Fibroblast of villous mesenchyme (primary cell): ENCODE results near the gene FBXO27. TPM values are rescaled to one million over a fixed set of nuclear protein-coding genes. Genes with fewer than 3 reads are reported as not detected.
"Not testable (repeated sequence)": the region's sequence is repeated elsewhere in the genome, so short reads cannot be mapped to it uniquely, and the experiment has no call there.

ENCODE experiments used
- DNase-seq: peaks from one replicate; pipeline ENCODE4 v3.0.0-alpha.2; 2010; ENCODE audit warnings: low read depth
- H3K4me3 ChIP-seq: 2 replicates; pipeline ENCODE4 v1.5.1; 2011; ENCODE audit warnings: low read depth, mild to moderate bottlenecking, low read length
- CTCF ChIP-seq: IDR thresholded peaks from 2 replicates; pipeline ENCODE4 v1.5.1; 2012; ENCODE audit warnings: low read depth, mild to moderate bottlenecking, low read length; ENCODE audit not compliant: insufficient read depth
- total RNA-seq: library from RNA; depleted of rRNA; stranded (reverse); fragments of >200 nt; gene quantifications from 2 replicates; pipeline ENCODE4 v1.2.3, GENCODE V29; 2012

FBXO27 gene
- total RNA-seq, 1 donor: 4.7 TPM

GRCh38 chr19:39070888-39071287, 38.5 kb upstream of the FBXO27 start:
- DNase-seq: no peak
- no peak for TF ChIP-seq CTCF
- H3K4me3 ChIP-seq: no peak overlapping the region

- H3K4me3 ChIP-seq: not testable (repeated sequence)
Observed at GRCh38 chr19:39068259-39068658, 35.9 kb upstream of the FBXO27 start.

GRCh38 chr19:39067104-39067503, 34.8 kb upstream of the FBXO27 start:
- no peak overlapping the region for H3K4me3 ChIP-seq
- no peak for TF ChIP-seq CTCF
- DNase-seq: no peak

More at GRCh38 chr19:39068259-39068658, 35.9 kb upstream of the FBXO27 start:
- DNase-seq: not testable (repeated sequence)

GRCh38 chr19:39065928-39066327, 33.6 kb upstream of the FBXO27 start:
- no peak for DNase-seq

GRCh38 chr19:39064405-39064804, 32.1 kb upstream of the FBXO27 start:
- no peak for TF ChIP-seq CTCF
- DNase-seq: no peak

More at GRCh38 chr19:39065928-39066327, 33.6 kb upstream of the FBXO27 start:
- no peak overlapping the region for H3K4me3 ChIP-seq
- no peak for TF ChIP-seq CTCF

GRCh38 chr19:39060171-39060570, 27.8 kb upstream of the FBXO27 start:
- H3K4me3 ChIP-seq: no peak overlapping the region
- TF ChIP-seq CTCF: no peak
- DNase-seq: no peak

More at GRCh38 chr19:39064405-39064804, 32.1 kb upstream of the FBXO27 start:
- no peak overlapping the region for H3K4me3 ChIP-seq

- no peak for DNase-seq
- TF ChIP-seq CTCF: no peak
- H3K4me3 ChIP-seq: no peak overlapping the region
Observed at GRCh38 chr19:39059302-39059701, 27.0 kb upstream of the FBXO27 start.
